HS-5 (cell line): ENCODE data around the gene LCA5.
"Not testable (repeated sequence)": the region's sequence is repeated elsewhere in the genome, so short reads cannot be mapped to it uniquely, and the experiment has no call there.

ENCODE experiments used
- DNase-seq: peaks from one replicate; pipeline ENCODE4 v3.0.0-alpha.2; 2012; ENCODE audit warnings: low read depth

The LCA5 gene

DNA sequence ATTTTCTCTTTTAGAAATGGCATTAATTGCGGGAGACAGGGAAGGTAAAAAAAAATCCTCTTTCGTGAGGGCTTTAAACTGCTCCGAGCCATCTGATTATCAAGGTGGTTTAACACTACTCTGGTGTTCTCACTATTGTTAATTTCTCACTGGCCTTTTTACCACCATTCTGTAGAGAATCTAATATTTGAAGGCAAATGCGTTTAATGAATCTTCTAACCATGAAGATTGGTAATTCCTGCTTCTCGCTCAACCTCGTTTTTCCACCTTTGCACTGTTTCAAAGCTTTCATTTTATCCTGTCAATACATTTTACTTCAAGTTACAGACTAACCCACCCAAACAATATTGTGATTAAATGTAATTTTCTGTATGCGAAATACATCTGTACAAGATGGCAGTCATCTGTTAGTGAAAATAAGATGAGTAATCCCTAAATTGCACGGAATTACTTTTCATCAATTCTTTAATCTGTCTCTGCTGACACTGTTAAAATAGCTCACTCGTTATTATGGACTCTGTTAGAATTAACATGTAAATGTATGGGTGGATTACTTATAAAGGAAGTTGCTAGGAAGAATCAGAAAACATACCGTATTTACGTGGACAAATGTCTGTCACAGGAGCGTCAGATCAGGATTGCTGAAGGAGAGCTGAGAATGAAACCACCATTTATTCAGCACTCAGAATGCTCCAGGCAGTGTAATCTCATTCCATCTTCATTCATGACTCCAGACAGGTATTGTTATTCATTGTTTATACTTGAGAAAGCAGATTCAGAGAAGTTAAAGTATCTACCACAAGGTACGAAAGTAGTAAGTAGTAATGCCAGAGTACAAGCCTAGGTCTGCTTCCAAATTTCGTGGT, 1.1 kb upstream of the LCA5 start:
- no peak for DNase-seq

DNA sequence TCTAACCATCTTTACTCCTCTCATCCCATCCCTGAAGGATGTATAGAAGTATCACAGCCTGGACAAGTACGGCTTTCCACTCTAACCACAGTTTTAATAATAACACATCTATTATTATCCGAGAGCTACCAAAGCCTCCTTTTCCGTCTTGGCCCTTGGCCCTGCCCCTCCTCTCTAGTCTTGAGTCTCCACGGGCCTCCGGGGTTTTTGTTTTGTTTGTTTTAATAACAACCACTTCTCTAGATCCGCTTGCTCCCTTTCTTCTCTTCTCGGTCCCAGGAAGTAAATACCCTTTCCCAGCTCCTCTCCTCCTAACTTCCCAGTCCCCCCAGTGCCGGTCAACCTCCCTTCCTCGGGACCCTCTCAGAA, 661 bp downstream of the LCA5 start:
- DNase-seq: no peak

DNA sequence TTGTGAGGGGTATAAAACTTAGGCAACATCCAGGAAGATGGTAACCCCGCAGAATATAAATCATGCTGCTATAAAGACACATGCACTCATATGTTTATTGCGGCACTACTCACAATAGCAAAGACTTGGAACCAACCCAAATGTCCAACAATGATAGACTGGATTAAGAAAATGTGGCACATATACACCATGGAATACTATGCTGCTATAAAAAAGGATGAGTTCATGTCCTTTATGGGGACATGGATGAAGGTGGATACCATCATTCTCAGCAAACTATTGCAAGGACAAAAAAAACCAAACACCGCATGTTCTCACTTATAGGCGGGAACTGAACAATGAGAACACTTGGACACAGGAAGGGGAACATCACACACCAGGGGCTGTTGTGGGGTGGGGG, 7.7 kb downstream of the LCA5 start:
- not testable (repeated sequence) for DNase-seq

DNA sequence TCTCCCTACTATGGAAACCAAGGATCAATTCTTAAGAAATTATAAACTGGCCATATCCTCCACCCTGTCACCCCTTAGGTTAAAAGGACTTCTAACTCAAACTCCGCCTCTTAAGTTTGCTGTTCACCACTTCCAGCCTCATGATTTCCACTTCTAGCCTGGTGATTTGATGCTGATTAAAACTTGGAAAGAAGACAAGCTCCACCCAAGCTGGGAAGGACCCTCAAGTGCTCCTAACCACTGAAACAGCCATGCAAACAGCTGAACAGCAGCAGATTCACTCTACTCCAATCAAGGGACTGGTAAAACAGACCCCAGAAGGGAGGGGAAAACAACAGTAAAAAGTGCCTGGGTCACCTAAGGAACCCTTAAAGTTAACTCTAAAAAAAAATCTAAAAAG, 10.3 kb downstream of the LCA5 start:
- DNase-seq: no peak

DNA sequence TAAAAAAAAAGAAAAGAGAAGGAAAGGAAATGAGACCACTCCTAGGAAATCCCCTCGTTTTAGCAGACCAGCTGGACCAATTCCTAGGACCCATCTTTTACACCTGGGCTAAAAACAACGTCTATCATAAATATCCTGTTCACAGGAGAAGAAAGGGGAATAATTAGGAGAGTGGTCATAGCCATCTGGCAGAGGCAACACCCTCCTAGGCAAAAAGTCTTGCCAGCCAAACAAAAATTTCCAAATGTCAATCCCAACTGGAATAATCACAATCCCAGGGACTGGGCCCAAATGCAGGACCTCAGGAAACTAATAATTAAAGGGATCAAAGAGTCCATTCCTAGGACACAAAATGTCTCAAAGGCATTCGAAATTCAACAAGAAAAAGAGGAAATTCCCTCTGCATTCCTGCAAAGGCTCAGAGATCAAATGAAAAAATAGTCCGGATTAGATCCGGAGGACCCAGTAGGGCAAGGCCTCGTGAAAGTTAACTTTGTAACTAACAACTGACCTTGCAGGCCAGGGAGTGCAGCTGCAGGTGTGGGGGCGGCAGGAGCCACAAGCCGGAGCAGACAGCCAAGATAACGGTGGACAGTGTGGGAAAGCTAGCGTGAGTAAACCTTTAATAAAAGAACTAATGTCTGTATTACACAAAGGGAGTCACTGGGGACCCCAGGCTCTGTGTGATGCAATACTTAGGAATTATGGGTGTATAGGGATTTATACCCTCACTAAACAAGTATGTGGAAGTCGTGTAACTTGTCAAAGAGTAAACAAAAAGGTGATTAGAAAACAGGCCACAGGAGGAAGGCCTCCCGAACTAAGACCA, 11.7 kb downstream of the LCA5 start:
- no peak for DNase-seq

DNA sequence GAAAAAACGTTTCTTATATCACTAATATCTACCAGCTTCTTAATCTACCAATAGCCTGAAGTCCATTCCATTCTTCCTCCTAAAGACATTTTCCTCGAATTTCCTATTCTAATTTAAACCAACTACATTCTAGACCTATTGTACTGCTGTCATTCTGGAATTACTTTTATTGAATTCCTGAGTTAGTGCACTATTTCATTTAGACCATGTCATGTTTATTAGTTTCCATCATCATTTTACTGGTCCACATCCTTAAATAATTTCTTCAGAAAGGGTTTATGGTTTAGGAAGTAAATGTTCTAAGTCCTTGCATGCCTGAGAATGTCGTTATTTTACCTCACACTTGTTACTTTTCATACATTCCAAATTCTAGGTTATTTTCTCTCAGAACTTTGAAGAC, 13.2 kb downstream of the LCA5 start:
- DNase-seq: no peak

DNA sequence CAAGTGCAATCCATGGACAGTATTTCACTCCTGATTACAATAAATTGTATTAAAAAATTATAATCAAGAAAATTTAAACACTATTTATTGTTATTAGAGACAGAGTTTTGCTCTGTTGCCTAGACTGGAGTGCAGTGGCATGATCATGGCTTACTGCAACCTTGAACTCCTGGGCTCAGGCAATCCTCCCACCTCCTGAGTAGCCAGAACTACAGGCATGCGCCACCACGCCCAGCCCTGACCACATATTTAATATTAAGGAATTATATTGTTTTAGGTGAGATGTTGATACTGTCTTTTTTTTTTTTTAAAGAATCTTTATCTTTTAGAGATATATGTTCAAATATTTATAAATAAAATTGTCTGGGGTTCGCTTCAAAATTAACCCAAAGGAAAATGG, 14.6 kb downstream of the LCA5 start:
- no peak for DNase-seq

DNA sequence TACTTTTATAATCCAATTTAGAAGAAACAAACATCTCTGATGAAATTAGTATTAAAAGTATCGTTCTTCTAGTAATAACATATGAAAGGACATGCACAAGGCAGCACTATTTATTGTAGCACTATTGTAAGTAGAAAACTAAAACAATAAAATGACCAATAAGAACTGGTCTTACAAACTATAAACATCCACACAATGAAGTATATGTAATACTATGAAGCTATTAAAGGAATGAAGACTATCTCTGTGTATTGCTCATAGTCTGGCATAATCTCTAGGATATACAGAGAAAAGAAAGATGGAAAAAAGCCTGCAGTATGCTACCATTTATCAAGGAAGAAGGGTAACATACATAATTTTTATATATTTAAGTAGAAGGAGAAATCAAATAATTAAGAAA, 16.7 kb downstream of the LCA5 start:
- no peak for DNase-seq

DNA sequence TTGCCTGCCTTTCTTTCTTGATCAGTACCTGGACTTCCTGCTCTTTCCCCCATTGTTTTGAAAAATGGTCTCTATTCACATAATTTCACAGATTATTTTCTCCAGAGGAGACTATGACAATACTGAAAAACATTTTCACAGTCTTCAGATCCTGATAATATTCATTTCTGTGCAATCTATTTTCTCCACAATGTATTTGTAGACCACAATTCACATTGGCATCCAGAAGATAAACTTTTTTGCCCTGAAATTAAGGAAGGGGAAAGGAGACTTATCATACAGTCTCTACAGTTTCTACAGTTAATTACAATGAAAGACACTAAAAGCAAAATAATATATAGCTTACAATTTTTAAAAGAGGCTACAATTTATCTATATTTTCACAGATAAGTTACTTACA, 18.4 kb downstream of the LCA5 start:
- no peak for DNase-seq

DNA sequence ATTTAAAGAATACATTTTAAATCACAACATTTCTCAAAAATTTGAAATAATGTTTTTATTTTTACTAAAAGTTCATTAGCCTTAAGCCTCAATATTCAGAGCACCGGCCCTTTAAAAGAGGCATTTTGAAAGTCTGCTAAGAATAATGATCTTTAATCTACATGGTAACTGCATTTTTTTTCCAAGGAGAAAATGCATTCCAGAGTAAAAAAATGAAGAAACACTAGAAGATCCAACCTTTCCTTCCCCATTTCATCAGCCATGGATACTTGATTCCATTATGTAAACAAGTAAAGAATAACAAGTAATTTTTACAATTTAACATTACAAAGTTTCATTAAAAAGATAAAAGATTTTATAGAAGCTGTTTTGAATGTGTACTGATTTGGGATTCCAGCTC, 21.8 kb downstream of the LCA5 start:
- no peak for DNase-seq

DNA sequence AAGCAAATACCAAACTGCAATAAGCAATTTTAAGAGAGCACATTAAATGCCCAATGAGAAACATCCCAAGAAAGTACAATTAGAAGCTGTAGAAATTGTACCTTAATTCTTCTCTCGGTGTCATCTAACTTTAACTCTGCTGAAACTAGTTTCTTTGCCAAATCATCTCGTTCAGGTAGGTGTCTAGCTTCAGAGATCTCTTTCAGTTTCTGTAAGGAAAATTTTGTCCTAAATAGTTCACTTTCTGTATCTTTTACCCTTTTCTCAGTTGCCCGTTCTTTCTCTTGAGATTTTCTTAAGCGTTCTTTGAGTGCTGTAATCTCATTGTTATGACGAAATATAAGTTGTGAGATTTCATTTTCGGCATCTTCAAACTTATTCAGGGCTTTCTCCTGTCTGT, 24.1 kb downstream of the LCA5 start:
- DNase-seq: no peak

DNA sequence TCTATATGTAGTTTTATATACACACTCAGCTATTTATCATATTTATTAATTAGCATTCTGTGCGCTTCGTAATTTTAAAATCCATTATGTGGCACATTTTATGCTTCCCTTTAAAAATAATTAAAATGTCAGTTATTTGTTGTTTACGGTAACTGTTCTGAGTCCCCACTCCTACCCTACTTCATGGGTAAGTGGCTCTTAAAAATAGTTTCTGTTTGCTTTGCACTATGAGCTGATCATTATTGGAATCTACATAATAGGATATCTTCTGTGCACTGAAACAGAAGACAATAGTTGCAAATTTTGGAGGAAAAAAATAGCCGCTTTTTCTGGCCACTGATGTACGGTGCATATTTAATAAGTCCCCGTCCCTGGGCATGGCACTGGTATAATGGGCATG, 25.2 kb downstream of the LCA5 start:
- no peak for DNase-seq

DNA sequence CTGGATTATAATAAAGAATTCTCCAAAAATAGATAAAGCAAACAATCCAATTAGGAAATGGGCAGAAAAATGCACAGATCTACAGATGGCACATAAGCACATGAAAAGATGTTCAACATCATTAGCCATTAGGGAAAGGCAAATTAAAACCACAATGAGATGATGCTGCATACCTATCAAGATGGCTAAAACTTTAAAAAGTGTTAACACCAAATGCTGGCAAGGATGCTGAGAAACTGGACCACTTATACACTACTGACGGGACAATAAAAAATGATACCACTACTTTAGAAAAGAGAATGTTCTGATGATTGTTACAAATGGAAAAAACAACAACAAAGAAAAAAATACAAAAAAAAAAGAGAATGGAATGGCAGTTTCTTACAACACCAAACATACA, 26.5 kb downstream of the LCA5 start:
- no peak for DNase-seq

DNA sequence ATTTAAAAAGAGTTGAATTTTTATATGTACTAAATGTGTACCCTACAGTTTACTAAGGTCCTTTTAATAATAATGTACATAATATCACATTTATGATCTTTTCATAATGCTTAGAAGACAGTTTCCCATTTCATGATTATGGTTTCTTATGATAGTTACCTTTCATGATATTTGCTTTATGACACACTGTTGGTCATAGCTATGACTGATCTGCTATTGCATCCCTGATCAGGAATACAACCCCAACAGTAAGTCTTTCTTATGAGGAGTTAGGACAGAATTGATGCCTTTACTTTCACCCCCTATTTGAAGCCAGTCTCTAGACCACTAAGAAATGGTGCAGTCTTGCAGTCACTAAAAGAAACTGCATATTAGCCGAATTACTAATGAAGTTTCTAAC, 31.0 kb downstream of the LCA5 start:
- DNase-seq: peak; percentile 6

DNA sequence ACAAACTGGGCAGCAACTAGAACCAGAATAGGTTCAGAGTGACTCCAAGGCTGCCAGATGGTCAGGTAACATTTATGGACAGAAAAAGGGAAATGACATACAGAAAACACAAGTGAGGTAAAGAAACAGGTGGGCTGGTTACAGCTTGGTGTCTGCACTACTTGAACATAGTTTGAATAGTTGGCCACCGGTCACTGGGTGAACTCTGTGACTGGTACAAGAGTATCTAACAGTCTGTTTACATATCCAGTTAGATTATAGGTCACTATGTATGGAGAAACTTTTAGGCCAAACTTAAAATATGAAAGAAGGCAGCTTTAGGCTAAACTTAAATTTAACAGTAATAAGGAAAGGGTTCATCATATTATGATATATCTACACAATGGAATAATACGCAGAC, 32.9 kb downstream of the LCA5 start:
- DNase-seq: no peak

DNA sequence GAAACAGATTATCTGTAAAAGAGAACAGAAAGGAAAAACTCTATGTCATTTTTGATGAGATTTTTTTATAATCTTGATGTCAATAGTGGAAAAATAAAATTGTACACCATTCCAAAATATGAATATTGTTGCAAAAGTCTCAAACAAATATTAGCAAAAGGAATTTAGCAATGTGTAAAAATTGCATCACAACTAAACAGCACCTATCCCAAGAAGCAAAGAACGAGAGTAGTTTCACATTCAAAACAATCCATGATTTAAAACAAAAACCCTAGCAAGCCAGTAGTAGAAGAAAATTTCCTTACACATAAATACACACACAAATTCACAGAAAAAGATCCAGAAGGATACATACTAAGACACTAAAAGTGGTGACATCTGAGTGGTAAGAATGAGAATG, 38.4 kb downstream of the LCA5 start:
- DNase-seq: no peak

DNA sequence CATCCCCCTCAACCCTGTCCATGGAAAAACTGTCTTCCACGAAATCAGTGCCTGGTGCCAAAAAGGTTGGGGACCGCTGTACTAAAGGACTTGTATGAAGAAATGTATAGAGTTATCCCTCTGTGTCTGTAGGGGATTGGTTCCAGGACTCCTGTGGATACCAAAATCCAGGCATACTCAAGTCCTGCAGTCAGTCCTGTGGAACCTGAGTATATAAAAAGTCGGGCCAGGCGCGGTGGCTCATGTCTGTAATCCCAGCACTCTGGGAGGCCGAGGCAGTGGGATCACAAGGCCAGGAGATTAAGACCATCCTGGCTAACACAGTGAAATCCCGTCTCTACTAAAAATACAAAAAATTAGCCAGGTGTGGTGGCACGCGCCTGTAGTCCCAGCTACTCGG, 42.0 kb downstream of the LCA5 start:
- no peak for DNase-seq

DNA sequence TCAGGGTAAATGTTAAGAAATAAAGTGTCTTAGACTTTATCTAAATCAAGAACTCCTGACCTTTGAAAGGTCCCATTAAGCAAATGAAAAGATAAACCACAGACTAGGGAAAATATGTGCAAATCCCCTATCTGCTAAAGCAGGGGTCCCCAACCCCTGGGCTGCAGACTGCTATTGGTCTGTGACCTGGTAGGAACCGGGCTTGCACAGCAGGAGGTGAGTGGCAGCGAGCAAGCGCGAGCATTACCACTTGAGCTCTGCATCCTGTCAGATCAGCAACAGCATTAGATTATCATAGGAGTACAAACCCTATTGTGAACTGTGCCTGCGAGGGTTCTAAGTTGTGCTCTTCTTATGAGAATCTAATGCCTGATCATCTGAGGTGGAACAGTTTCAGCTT, 42.4 kb downstream of the LCA5 start:
- DNase-seq: no peak

DNA sequence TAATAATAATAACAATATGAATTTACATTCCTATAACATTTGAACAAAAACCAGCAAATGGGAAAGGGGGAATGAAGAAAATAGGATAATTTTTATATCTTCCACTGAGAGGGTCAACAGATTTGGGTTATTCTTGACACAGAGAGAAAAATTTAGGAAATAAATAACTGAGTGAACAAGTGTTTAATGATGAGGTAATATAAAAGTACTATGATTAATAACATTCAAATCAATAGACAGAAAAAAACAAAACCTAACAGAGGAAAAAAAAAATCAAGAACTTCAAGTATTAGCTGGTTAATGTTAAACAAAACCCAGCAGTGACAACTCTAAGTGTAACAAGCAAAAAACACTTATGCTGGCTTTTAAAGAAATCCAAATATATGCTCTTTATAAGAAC, 66.5 kb downstream of the LCA5 start:
- no peak for DNase-seq

DNA sequence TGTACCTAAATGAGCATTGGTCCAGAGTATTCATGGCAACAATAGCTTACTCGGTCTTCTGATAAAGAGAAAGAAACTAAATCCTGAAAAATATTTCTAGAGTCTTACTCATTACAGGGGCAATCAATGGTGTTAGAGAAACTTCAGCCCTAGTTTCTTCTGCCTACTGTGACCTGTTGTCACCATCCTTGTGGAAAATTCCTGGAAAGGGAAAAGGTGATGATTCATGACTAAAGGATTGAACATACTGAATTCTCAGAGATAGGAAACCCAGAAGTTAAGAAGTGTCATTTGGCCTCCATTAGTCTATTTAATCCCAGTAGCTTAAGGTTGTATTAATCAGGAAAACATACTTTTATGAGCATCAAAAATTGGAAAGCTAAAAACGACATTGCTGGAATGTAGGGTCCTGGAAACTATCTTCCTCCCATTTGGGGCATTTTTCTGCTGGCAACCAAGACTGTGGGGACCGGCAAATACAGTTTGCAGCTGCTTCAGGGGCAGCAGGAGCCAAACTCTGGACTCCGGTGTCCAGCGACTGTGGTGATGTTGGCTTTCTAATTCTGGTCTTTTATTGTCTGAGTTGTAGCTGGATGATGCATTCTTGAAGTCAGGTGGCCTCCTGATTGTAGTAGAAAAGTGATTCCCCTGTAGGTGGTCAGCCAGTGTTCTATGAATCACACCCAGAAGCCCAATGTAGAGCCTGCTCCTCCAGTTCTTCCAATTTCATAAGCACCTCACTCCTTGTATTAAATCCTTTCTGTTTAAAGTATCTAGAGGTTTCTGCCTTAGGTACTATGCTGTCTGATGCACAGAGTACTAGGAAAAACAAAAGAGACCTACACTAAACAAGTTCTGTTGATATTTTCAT, 67.6 kb downstream of the LCA5 start:
- no peak for DNase-seq

DNA sequence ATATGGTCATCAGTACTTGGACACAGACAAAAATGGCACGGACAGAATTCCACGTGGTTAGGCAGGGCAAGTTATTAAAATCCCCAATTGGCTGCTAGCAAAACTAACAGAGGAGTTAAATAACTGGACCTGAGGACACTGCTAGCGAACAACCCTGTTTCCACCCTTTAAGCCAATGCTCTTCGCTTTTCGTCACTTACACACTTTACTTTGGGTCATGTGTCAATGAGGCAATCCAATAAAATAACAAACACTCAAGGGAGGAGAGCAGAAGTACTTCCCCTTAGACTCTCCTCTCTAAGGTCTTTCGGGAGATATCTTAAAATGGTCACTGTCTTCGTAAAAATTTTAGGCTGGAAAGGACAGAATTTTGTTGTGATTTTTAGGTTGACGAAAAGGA, 68.6 kb downstream of the LCA5 start:
- no peak for DNase-seq

DNA sequence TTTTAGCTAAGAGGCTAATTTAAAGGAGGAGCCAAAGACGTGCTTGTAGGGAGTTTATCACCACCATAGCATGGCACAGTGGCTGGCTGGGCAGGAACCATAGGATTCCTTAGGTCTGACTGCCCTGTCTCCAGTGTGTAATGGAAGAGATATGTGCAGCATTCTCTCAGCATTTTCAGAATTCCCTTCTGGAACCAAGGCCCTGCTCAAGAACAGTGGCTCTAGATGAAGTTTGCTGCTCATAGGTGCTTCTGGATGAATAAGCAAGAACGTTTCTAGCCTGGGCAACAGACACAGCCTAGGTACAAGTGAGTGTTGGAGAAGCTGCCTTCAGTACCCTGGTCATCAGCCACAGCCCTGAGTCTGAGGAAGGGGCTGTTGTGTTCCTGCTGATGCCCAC, 69.1 kb downstream of the LCA5 start:
- DNase-seq: peak; percentile 30

DNA sequence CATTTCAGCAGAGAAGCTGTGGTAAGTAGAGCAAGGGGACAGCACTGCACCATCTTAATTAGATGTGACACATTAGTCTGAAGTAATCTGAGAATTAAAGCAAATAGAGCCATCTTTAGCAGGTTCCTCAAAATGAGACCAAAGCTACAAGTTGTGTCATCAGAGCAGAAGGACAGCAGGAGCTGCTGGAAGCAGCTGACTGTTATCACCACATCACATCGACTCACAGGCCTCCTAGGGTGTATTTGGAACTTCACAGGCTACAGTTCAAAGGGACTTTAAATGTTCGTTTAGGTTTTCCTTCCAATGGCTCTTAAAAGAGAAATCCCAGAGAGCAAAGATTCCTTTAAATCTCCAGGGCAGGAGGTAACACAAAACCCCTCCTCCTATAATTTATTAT, 69.5 kb downstream of the LCA5 start:
- DNase-seq: peak; percentile 28
